GM23338 (cell line): ENCODE data around the gene SNTG2.

Source experiments
- CREB1 ChIP-seq: fragments of 250-450 bp; sonication (Bioruptor Pico); IDR thresholded peaks from 2 replicates; pipeline ENCODE4 v1.5.0; 2020; ENCODE audit warnings: low read depth, mild to moderate bottlenecking, moderate library complexity
- CTCF ChIP-seq, 2 experiments: fragments of 200-600 bp in 1 of 2; sonication (generic) in 1 of 2; conservative IDR thresholded peaks; 2 replicates each; pipeline versions ENCODE4 v1.5.1 to v1.6.1; 2016 to 2017; ENCODE audit warnings: antibody characterized with exemption in 2 of 2, low read depth in 2 of 2, mild to moderate bottlenecking in 2 of 2, moderate library complexity in 1 of 2
- ETS1 ChIP-seq: IDR thresholded peaks from 2 replicates; pipeline ENCODE4 v1.6.1; 2016; ENCODE audit warnings: antibody characterized with exemption
- EZH2 ChIP-seq: fragments of 200-600 bp; sonication (generic); IDR thresholded peaks from one replicate; pipeline ENCODE4 v1.8.0; 2017; ENCODE audit warnings: antibody characterized with exemption, mild to moderate bottlenecking, low read depth; ENCODE audit not compliant: unreplicated experiment
- EZH2phosphoT487 ChIP-seq: fragments of 200-600 bp; sonication (generic); IDR thresholded peaks from one replicate; pipeline ENCODE4 v1.8.1; 2018; ENCODE audit warnings: antibody characterized with exemption; ENCODE audit not compliant: unreplicated experiment
- JUNB ChIP-seq: IDR thresholded peaks from one replicate; pipeline ENCODE4 v1.6.1; 2016; ENCODE audit warnings: antibody characterized with exemption; ENCODE audit not compliant: unreplicated experiment
- POLR2AphosphoS5 ChIP-seq: IDR thresholded peaks from 2 replicates; pipeline ENCODE4 v1.6.1; 2016; ENCODE audit warnings: antibody characterized with exemption, low read depth
- REST ChIP-seq: IDR thresholded peaks from one replicate; pipeline ENCODE4 v1.6.1; 2018; ENCODE audit warnings: antibody characterized with exemption; ENCODE audit not compliant: unreplicated experiment
- STAT1 ChIP-seq: IDR thresholded peaks from one replicate; pipeline ENCODE4 v1.6.1; 2016; ENCODE audit warnings: antibody characterized with exemption; ENCODE audit not compliant: unreplicated experiment
- ZNF114 ChIP-seq: fragments of 250-450 bp; sonication (Bioruptor Pico); IDR thresholded peaks from 2 replicates; pipeline ENCODE4 v1.5.0; 2020; ENCODE audit warnings: mild to moderate bottlenecking, moderate library complexity
- ZNF331 ChIP-seq: fragments of 250-450 bp; sonication (Bioruptor Pico); IDR thresholded peaks from 2 replicates; pipeline ENCODE4 v1.5.0; 2020; ENCODE audit warnings: low read depth, mild to moderate bottlenecking, moderate library complexity

GRCh38 chr2:1054399-1054798, 103.8 kb downstream of the SNTG2 start:
- TF ChIP-seq CTCF (conservative IDR thresholded peaks at IDR 0.05; ENCODE audit: low read depth in 2 of 2), result no peak
- no peak for TF ChIP-seq EZH2phosphoT487
- no peak for TF ChIP-seq ZNF331 (CRISPR knock-in tag)
- TF ChIP-seq ZNF114 (CRISPR knock-in tag), result no peak
- no peak for TF ChIP-seq EZH2
- TF ChIP-seq POLR2AphosphoS5, result no peak
- no peak for TF ChIP-seq ETS1
- TF ChIP-seq REST, result no peak
- no peak for TF ChIP-seq JUNB
- no peak for TF ChIP-seq CREB1 (CRISPR knock-in tag)
- no peak for TF ChIP-seq STAT1
